Kidney (tissue), 14 donors: ENCODE results near the gene CNOT4. TPM values are rescaled to one million over a fixed set of nuclear protein-coding genes. Genes with fewer than 3 reads are reported as not detected.

Source experiments
- DNase-seq, 5 donors: peaks; one replicate each; pipeline ENCODE4 v3.0.0-alpha.2; 2013 to 2020
- FAIRE-seq: peaks from 2 replicates; lab custom pipeline; 2012; peaks lifted over from hg19 to GRCh38; lab: Jason Lieb, UNC
- H3K27ac ChIP-seq, 2 donors: one replicate each; pipeline ENCODE4 v1.7.0; 2013; ENCODE audit warnings: low read depth in 2 of 2, low read length in 2 of 2, inconsistent platforms in 1 of 2
- H3K27me3 ChIP-seq: one replicate; pipeline ENCODE4 v1.7.1; 2013; ENCODE audit warnings: low read length, inconsistent platforms; ENCODE audit not compliant: control insufficient read depth, insufficient read depth
- H3K36me3 ChIP-seq, 3 donors: one replicate each; pipeline versions ENCODE4 v1.7.0 to v1.7.1; 2013; ENCODE audit warnings: low read length in 3 of 3, control low read depth in 1 of 3, inconsistent platforms in 1 of 3; ENCODE audit not compliant: insufficient read depth in 3 of 3, control insufficient read depth in 2 of 3
- H3K4me1 ChIP-seq, 3 donors: one replicate each; pipeline versions ENCODE4 v1.7.0 to v1.7.1; 2013; ENCODE audit warnings: low read length in 3 of 3, inconsistent platforms in 1 of 3, low read depth in 1 of 3; ENCODE audit not compliant: control insufficient read depth in 2 of 3, insufficient read depth in 2 of 3
- H3K4me3 ChIP-seq, 3 donors: one replicate each; pipeline versions ENCODE4 v1.7.0 to v1.8.1; 2013; ENCODE audit warnings: low read length in 3 of 3, control low read depth in 1 of 3, inconsistent platforms in 1 of 3
- H3K9ac ChIP-seq, 3 donors: one replicate each; pipeline versions ENCODE4 v1.7.0 to v1.7.1; 2013; ENCODE audit warnings: low read length in 3 of 3, control low read depth in 1 of 3, inconsistent platforms in 1 of 3
- H3K9me3 ChIP-seq, 3 donors: one replicate each; pipeline versions ENCODE4 v1.7.0 to v1.7.1; 2013; ENCODE audit warnings: low read length in 3 of 3, control low read depth in 1 of 3, inconsistent platforms in 1 of 3; ENCODE audit not compliant: control insufficient read depth in 2 of 3, insufficient read depth in 1 of 3
- intact Hi-C: fragments of 100-400 bp; cut with DNase I; formaldehyde crosslinking; loops from one replicate; pipeline ENCODE4 v1.11.1; 2022
- polyA plus RNA-seq: library from polyadenylated mRNA; stranded (reverse); fragments of 350-450 nt; fragmentation: Illumina TruSeq; extraction: RNeasy Lipid Tissue Mini Kit (QIAGEN cat#74804); gene quantifications from one replicate; pipeline ENCODE4 v1.2.3, GENCODE V29; 2014; ENCODE audit warnings: low read depth, low replicate concordance; ENCODE audit not compliant: insufficient read depth
- total RNA-seq: library from RNA; stranded (reverse); fragmentation: NEBNext Ultra II Directional; extraction: Animal tissue kit (Norgen Biotek cat#: 25700); gene quantifications from one replicate; pipeline ENCODE4 v1.2.1, GENCODE V29; 2021
- TF ChIP-seq, protein P1 (sequence below): IDR thresholded peaks from 3 replicates; pipeline ENCODE4 v1.5.1; 2012; ENCODE audit warnings: mild to moderate bottlenecking, moderate library complexity, borderline replicate concordance; ENCODE audit not compliant: insufficient read depth; ENCODE audit errors: extremely low read depth
- donor health status: control.
- donor health status: control.
- donor health status: control.
- donor health status: control.
- donor health status: control.
- donor health status: DM: yes; HTN: yes; CAD: no.
- donor health status: Normal renal cell carcinoma (clear cell type).

CNOT4 gene
- total and polyA plus RNA-seq, 2 donors from 2014 or later = 8.4 to 26.2 TPM

DNA sequence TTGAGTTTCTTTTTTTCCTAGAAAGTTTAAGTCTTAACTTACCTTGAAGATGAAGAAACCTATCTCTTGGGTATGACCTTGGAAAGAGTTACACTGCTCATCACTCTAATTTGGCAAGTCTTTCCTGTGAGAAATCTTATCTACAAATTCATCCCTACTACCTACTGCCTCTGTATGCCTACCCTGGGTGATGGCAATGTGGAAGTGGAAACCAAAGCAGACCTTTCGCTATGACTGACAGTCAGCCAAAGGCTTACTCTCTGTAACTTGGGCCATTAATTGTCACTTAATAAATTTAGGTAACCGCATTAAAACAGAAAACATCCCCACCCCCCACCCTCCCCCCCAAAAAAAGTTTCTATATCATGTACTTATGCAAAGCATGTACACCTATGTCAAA lies 103.9 kb downstream of the CNOT4 start:
- Histone ChIP-seq H3K27ac (no peak overlapping the region), H3K36me3 (peaks cover 0 to 6% (median 0%) of the 10 kb centered on the region in 3 donors), H3K9me3 (no peaks in the 10 kb centered on the region), H3K4me3 (no peak overlapping the region), H3K9ac (no peak overlapping the region), H3K27me3 (no peaks in the 10 kb centered on the region), H3K4me1 (no peaks in the 10 kb centered on the region)
- intact Hi-C loops = no loop called here
- FAIRE-seq (no peak), DNase-seq (no peak)
- TF ChIP-seq, protein P1, sequence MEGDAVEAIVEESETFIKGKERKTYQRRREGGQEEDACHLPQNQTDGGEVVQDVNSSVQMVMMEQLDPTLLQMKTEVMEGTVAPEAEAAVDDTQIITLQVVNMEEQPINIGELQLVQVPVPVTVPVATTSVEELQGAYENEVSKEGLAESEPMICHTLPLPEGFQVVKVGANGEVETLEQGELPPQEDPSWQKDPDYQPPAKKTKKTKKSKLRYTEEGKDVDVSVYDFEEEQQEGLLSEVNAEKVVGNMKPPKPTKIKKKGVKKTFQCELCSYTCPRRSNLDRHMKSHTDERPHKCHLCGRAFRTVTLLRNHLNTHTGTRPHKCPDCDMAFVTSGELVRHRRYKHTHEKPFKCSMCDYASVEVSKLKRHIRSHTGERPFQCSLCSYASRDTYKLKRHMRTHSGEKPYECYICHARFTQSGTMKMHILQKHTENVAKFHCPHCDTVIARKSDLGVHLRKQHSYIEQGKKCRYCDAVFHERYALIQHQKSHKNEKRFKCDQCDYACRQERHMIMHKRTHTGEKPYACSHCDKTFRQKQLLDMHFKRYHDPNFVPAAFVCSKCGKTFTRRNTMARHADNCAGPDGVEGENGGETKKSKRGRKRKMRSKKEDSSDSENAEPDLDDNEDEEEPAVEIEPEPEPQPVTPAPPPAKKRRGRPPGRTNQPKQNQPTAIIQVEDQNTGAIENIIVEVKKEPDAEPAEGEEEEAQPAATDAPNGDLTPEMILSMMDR = no peak

DNA sequence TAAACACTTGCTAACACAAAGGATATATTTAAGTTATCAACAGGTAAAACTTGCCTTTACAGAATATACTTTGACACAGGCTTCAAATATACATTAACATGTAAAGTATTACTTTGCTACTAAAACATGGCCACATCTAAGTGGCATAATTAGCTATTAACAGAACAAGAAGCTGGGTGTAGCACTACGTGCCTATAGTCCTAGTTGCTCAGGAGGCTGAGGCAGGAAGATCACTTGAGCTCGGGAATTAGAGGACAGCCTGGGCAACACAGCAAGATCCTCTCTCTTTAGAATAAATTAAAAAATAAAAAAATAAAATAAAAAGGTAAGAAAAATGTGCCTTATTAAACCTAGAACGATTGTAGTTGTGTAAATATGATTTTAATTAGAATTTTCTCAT lies 106.6 kb downstream of the CNOT4 start:
- H3K9me3 ChIP-seq = no peaks in the 10 kb centered on the region
- no peak overlapping the region for H3K4me3 ChIP-seq
- H3K9ac ChIP-seq = no peak overlapping the region
- TF ChIP-seq, protein P1 = no peak
- no peak for DNase-seq
- no peak overlapping the region for H3K27ac ChIP-seq
- FAIRE-seq = no peak
- intact Hi-C loops = no loop called here
- H3K27me3 ChIP-seq = no peaks in the 10 kb centered on the region
- H3K4me1 ChIP-seq = no peaks in the 10 kb centered on the region
- no peaks in the 10 kb centered on the region for H3K36me3 ChIP-seq

DNA sequence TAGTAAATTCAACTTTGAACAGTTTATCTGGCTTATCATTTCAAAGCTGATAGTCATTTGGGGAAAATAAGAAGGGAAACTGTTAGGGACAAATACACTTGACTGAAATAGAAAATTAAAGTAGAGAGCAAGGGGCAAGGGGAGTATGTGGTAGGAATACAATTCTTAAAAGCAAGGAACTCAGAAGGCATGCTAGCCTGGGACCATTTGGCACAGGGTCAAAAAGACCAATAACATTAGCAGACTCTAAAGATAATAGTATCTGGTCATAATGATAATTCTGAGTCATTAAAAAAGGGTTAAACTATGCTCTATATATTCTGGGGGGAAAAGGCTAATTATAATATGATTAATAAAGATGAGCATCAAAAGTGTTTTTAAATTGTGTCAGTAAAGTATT lies 112.2 kb downstream of the CNOT4 start:
- no peaks in the 10 kb centered on the region for H3K9me3 ChIP-seq
- no peak overlapping the region for H3K9ac ChIP-seq
- no peak for FAIRE-seq
- intact Hi-C loops = no loop called here
- TF ChIP-seq, protein P1 = no peak
- no peak for DNase-seq
- peaks cover 0 to 8% (median 6%) of the 10 kb centered on the region in 3 donors for H3K36me3 ChIP-seq
- H3K4me1 ChIP-seq = no peaks in the 10 kb centered on the region
- H3K4me3 ChIP-seq = no peak overlapping the region
- H3K27me3 ChIP-seq = no peaks in the 10 kb centered on the region
- no peak overlapping the region for H3K27ac ChIP-seq

DNA sequence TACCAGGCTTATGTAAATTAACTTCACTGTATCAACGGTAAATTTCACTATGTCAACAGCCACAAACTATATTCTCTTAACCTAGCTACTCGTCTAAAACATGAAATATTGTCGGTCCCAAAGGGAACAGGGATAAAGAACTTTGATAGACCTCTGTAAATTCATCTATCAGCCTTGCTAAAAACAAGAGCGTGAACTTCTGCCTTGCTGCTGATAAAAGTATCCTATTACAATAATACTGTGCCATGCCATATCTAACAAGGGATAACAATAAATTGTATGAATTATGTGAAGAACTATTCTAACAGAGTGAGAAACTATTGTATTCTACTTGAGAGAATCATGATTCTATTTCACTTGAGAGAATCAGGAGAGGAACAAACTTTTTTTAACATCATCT lies 117.2 kb downstream of the CNOT4 start:
- H3K9me3 ChIP-seq = no peaks in the 10 kb centered on the region
- FAIRE-seq = no peak
- H3K27ac ChIP-seq = no peak overlapping the region
- TF ChIP-seq, protein P1 = no peak
- DNase-seq = no peak
- H3K27me3 ChIP-seq = no peaks in the 10 kb centered on the region
- H3K36me3 ChIP-seq = peaks cover 0 to 8% (median 6%) of the 10 kb centered on the region in 3 donors
- no peak overlapping the region for H3K4me3 ChIP-seq
- no peaks in the 10 kb centered on the region for H3K4me1 ChIP-seq
- H3K9ac ChIP-seq = no peak overlapping the region
- intact Hi-C loops = no loop called here
